GM18505 (cell line): Measurements from ENCODE around the gene F3.
A peak's percentile ranks its signal among the peaks of the same experiment; 100 is the strongest.
"Not testable (repeated sequence)": the region's sequence is repeated elsewhere in the genome, so short reads cannot be mapped to it uniquely, and the experiment has no call there.

Experiments used
- ATAC-seq: cut with Tn5 transposase; IDR thresholded peaks from one replicate; pipeline ENCODE4 v1.9.1; 2021; ENCODE audit not compliant: unreplicated experiment
- POLR2A ChIP-seq: IDR thresholded peaks from 4 replicates; pipeline ENCODE4 v1.6.1; 2011; ENCODE audit warnings: borderline replicate concordance; ENCODE audit not compliant: insufficient read depth, insufficient read length; ENCODE audit errors: extremely low read depth

The F3 gene

GRCh38 chr1:94541246-94542087 lies at the start of gene F3:
Gene F3 (minus strand): TSS chr1:94541759. CDS start chr1:94541636, 123 bp downstream.
- TF ChIP-seq POLR2A: no peak
- peak; percentile 86 for ATAC-seq

GRCh38 chr1:94590203-94591137 lies 48.9 kb upstream of the F3 start:
- no peak for TF ChIP-seq POLR2A
- ATAC-seq: no peak

- TF ChIP-seq POLR2A: no peak
- ATAC-seq: no peak
Observed at GRCh38 chr1:94589728-94590127, 48.2 kb upstream of the F3 start.

GRCh38 chr1:94582565-94582964 lies 41.0 kb upstream of the F3 start:
- TF ChIP-seq POLR2A: no peak
- ATAC-seq: no peak

GRCh38 chr1:94580367-94581115 lies 39.0 kb upstream of the F3 start:
- TF ChIP-seq POLR2A: no peak
- ATAC-seq: no peak

GRCh38 chr1:94579876-94580294 lies 38.3 kb upstream of the F3 start:
- no peak for TF ChIP-seq POLR2A
- no peak for ATAC-seq

- no peak for ATAC-seq
Observed at GRCh38 chr1:94578856-94579255, 37.3 kb upstream of the F3 start.

GRCh38 chr1:94573917-94574316 lies 32.4 kb upstream of the F3 start:
- ATAC-seq: not testable (repeated sequence)

More at GRCh38 chr1:94578856-94579255, 37.3 kb upstream of the F3 start:
- no peak for TF ChIP-seq POLR2A

- ATAC-seq: no peak
- TF ChIP-seq POLR2A: no peak
Observed at GRCh38 chr1:94572780-94573179, 31.2 kb upstream of the F3 start.

- not testable (repeated sequence) for ATAC-seq
Observed at GRCh38 chr1:94570965-94571364, 29.4 kb upstream of the F3 start.

- not testable (repeated sequence) for ATAC-seq
Observed at GRCh38 chr1:94568806-94569205, 27.2 kb upstream of the F3 start.

GRCh38 chr1:94567975-94568607 lies 26.5 kb upstream of the F3 start:
- ATAC-seq: not testable (repeated sequence)

- ATAC-seq: not testable (repeated sequence)
Observed at GRCh38 chr1:94566436-94566835, 24.9 kb upstream of the F3 start.

GRCh38 chr1:94565901-94566300 lies 24.3 kb upstream of the F3 start:
- TF ChIP-seq POLR2A: no peak
- no peak for ATAC-seq
